H1 (cell line): ENCODE results near the gene MYPOP. TPM values are rescaled to one million over a fixed set of nuclear protein-coding genes. Genes with fewer than 3 reads are reported as not detected.

Experiments
- ATF2 ChIP-seq: IDR thresholded peaks from 2 replicates; pipeline ENCODE4 v1.6.1; 2012; ENCODE audit warnings: low read length, inconsistent platforms
- ATF3 ChIP-seq: IDR thresholded peaks from 2 replicates; pipeline ENCODE4 v1.6.1; 2011; ENCODE audit warnings: low read depth, mild to moderate bottlenecking, low read length; ENCODE audit not compliant: insufficient read depth
- BACH1 ChIP-seq: IDR thresholded peaks from 2 replicates; pipeline ENCODE4 v1.6.1; 2012; ENCODE audit warnings: low read length, improper control_type of control experiment
- CHD2 ChIP-seq: IDR thresholded peaks from 2 replicates; pipeline ENCODE4 v1.6.1; 2012; ENCODE audit warnings: low read length, improper control_type of control experiment
- CREB1 ChIP-seq: IDR thresholded peaks from 2 replicates; pipeline ENCODE4 v1.6.1; 2012; ENCODE audit warnings: inconsistent platforms
- EP300 ChIP-seq, 2 experiments: IDR thresholded peaks; 1 replicate in 1 of 2; 2 replicates in 1 of 2; pipeline ENCODE4 v1.6.1; 2011 to 2012; ENCODE audit warnings: low read depth in 2 of 2, low read length in 2 of 2, mild to moderate bottlenecking in 2 of 2, borderline replicate concordance in 1 of 2, inconsistent platforms in 1 of 2, moderate library complexity in 1 of 2
- FOSL1 ChIP-seq: IDR thresholded peaks from 2 replicates; pipeline ENCODE4 v1.6.1; 2011; ENCODE audit warnings: mild to moderate bottlenecking, low read depth, low read length, moderate library complexity; ENCODE audit not compliant: insufficient read depth
- GTF2F1 ChIP-seq: IDR thresholded peaks from 2 replicates; pipeline ENCODE4 v1.6.1; 2012; ENCODE audit warnings: low read depth, low read length, improper control_type of control experiment, borderline replicate concordance
- KDM1A ChIP-seq: fragments of 200-600, 300-600 bp; sonication (generic); IDR thresholded peaks from 2 replicates; pipeline ENCODE4 v1.7.1; 2016; ENCODE audit warnings: mild to moderate bottlenecking, low read length, borderline replicate concordance
- MAFK ChIP-seq: IDR thresholded peaks from 2 replicates; pipeline ENCODE4 v1.6.1; 2012; ENCODE audit warnings: low read depth, mild to moderate bottlenecking, improper control_type of control experiment, low read length
- NRF1 ChIP-seq: IDR thresholded peaks from 2 replicates; pipeline ENCODE4 v1.6.1; 2011; ENCODE audit warnings: mild to moderate bottlenecking, low read depth, low read length, improper control_type of control experiment
- POU5F1 ChIP-seq: IDR thresholded peaks from 2 replicates; pipeline ENCODE4 v1.6.1; 2011; ENCODE audit warnings: low read depth, mild to moderate bottlenecking, low read length, moderate library complexity
- RNF2 ChIP-seq: fragments of 200-900, 300-1000 bp; sonication (generic); IDR thresholded peaks from 2 replicates; pipeline ENCODE4 v1.7.1; 2016; ENCODE audit warnings: borderline replicate concordance, low read depth, mild to moderate bottlenecking, antibody characterized with exemption, low read length; ENCODE audit not compliant: poor library complexity, severe bottlenecking; ENCODE audit errors: missing control alignments
- SAP30 ChIP-seq: fragments of 300-600 bp; sonication (generic); IDR thresholded peaks from 2 replicates; pipeline ENCODE4 v1.7.1; 2012; ENCODE audit warnings: low read length, moderate library complexity, mild to moderate bottlenecking, inconsistent platforms; ENCODE audit not compliant: insufficient read depth, insufficient replicate concordance
- SP1 ChIP-seq: IDR thresholded peaks from 2 replicates; pipeline ENCODE4 v1.6.1; 2011; ENCODE audit warnings: low read depth, low read length
- SP2 ChIP-seq: IDR thresholded peaks from 2 replicates; pipeline ENCODE4 v1.6.1; 2012; ENCODE audit warnings: mild to moderate bottlenecking, low read length, inconsistent platforms
- SRF ChIP-seq: IDR thresholded peaks from 2 replicates; pipeline ENCODE4 v1.6.1; 2011; ENCODE audit warnings: mild to moderate bottlenecking, low read depth, low read length, moderate library complexity
- SUZ12 ChIP-seq: fragments of 200-600 bp; sonication (generic); IDR thresholded peaks from 2 replicates; pipeline ENCODE4 v1.6.1; 2012; ENCODE audit warnings: mild to moderate bottlenecking, inconsistent platforms, low read length, moderate library complexity, mixed read lengths
- TBP ChIP-seq: IDR thresholded peaks from 2 replicates; pipeline ENCODE4 v1.6.1; 2011; ENCODE audit warnings: low read depth, low read length, improper control_type of control experiment
- TEAD4 ChIP-seq: IDR thresholded peaks from 2 replicates; pipeline ENCODE4 v1.6.1; 2012; ENCODE audit warnings: low read depth, low read length, inconsistent platforms, mixed read lengths
- ZNF274 ChIP-seq: IDR thresholded peaks from 2 replicates; pipeline ENCODE4 v1.7.0; 2012; ENCODE audit warnings: low read length, borderline replicate concordance; ENCODE audit errors: extremely low read depth
- polyA plus RNA-seq, 7 experiments: library from polyadenylated mRNA; depleted of rRNA in 3 of 7; stranded (reverse) in 5 of 7; unstranded in 2 of 7; fragments of >200 nt in 5 of 7; fragments of 200-250 nt in 2 of 7; gene quantifications; 1 replicate in 5 of 7; 2 replicates in 1 of 7; 4 replicates in 1 of 7; pipeline versions ENCODE4 v1.2.1 to v1.2.3, GENCODE V29; 2011 to 2013; ENCODE audit warnings: missing spikeins in 2 of 7, mixed read lengths in 2 of 7
- total RNA-seq: library from RNA; stranded (reverse); fragmentation: NEBNext Ultra II Directional; extraction: Animal tissue kit (Norgen Biotek cat#: 25700); gene quantifications from 2 replicates; pipeline ENCODE4 v1.2.1, GENCODE V29; 2021

The MYPOP gene
- total and polyA plus RNA-seq, 2 of the 8 experiments (the other 6 are each of a cell fraction or from before 2014, with no cell fraction given): 3.2 to 11.1 TPM

- TF ChIP-seq NRF1: no peak
- TF ChIP-seq KDM1A: peak; percentile 100
- no peak for TF ChIP-seq MAFK
- TF ChIP-seq GTF2F1: no peak
- TF ChIP-seq CHD2: 0 out of 2 replicates have a peak, but pooled peaks have one; percentile 35
- no peak for TF ChIP-seq SUZ12
- TF ChIP-seq TBP: peak; percentile 26; the same call in 1 of the 2 replicates
- TF ChIP-seq ATF3: peak; percentile 63
- TF ChIP-seq CREB1: peak; percentile 81
- TF ChIP-seq SAP30: no peak
- no peak for TF ChIP-seq POU5F1
- peak; percentile 25; the same call in 1 of the 2 replicates for TF ChIP-seq SRF
- TF ChIP-seq ZNF274: no peak
- no peak for TF ChIP-seq TEAD4
- peak; percentile 57; the same call in 1 of the 2 replicates for TF ChIP-seq SP1
- TF ChIP-seq BACH1: peak; percentile 83
- TF ChIP-seq SP2: no peak
- TF ChIP-seq EP300 (IDR thresholded peaks at IDR 0.05; ENCODE audit: borderline replicate concordance in 1 of 2, low read depth in 2 of 2, low read length in 2 of 2): peak in 1 of 2 experiments; percentile 74; a peak in 1 of 3 replicates
- TF ChIP-seq RNF2: no peak
- TF ChIP-seq FOSL1: no peak
- no peak for TF ChIP-seq ATF2
Measured at GRCh38 chr19:45882652-45883585, 19.5 kb downstream of the MYPOP start (continued).
